Retinal pigment epithelial cell (primary cell): Measurements from ENCODE around the gene FLYWCH1.

ENCODE experiments used
- DNase-seq: peaks from one replicate; pipeline ENCODE4 v3.0.0-alpha.2; 2010; ENCODE audit warnings: low read depth
- H3K4me3 ChIP-seq: 2 replicates; pipeline ENCODE4 v1.5.1; 2011; ENCODE audit warnings: mild to moderate bottlenecking, low read length, control low read depth, moderate library complexity
- CTCF ChIP-seq: conservative IDR thresholded peaks from 2 replicates; pipeline ENCODE4 v1.5.1; 2011; ENCODE audit warnings: low read depth, low read length, control low read depth, inconsistent platforms

Gene FLYWCH1

GRCh38 chr16:2954656-2955381 is 43.1 kb downstream of the FLYWCH1 start:
- DNase-seq: no peak
- no peak for TF ChIP-seq CTCF

GRCh38 chr16:2955438-2955778 is 43.7 kb downstream of the FLYWCH1 start:
- H3K4me3 ChIP-seq: no peak overlapping the region
- no peak for TF ChIP-seq CTCF
- no peak for DNase-seq

More at GRCh38 chr16:2954656-2955381, 43.1 kb downstream of the FLYWCH1 start:
- H3K4me3 ChIP-seq: no peak overlapping the region

- no peak for DNase-seq
- TF ChIP-seq CTCF: no peak
- no peak overlapping the region for H3K4me3 ChIP-seq
These were observed 44.2 kb downstream of the FLYWCH1 start for GRCh38 chr16:2955779-2956578.

- H3K4me3 ChIP-seq: no peak overlapping the region
- TF ChIP-seq CTCF: no peak
These were observed 44.8 kb downstream of the FLYWCH1 start for GRCh38 chr16:2956579-2956956.

GRCh38 chr16:2959206-2959605 is 47.5 kb downstream of the FLYWCH1 start:
- no peak overlapping the region for H3K4me3 ChIP-seq
- no peak for DNase-seq
- TF ChIP-seq CTCF: no peak

More at GRCh38 chr16:2956579-2956956, 44.8 kb downstream of the FLYWCH1 start:
- no peak for DNase-seq

GRCh38 chr16:2960183-2961010 is 48.7 kb downstream of the FLYWCH1 start:
- H3K4me3 ChIP-seq: no peak overlapping the region
- TF ChIP-seq CTCF: no peak
- DNase-seq: no peak
